ENCODE results near the gene ACBD6.

Gene ACBD6

DNA sequence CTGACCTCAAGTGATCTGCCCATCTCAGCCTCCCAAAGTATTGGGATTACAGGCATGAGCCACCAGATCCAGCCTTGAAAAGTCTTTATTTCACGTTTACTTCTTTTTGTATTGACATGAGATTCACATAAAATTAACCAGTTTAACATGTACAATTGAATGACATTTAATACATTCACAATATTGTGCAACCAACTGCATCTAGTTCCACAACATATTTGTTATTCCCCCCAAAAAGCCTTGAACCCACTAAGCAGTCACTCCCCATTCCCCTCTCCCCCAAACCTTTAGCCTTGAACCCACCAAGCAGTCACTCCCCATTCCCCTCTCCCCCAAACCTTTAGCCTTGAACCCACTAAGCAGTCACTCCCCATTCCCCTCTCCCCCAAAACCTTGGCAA is 62.0 kb downstream of the ACBD6 start (continued):
- TF ChIP-seq, protein P1, sequence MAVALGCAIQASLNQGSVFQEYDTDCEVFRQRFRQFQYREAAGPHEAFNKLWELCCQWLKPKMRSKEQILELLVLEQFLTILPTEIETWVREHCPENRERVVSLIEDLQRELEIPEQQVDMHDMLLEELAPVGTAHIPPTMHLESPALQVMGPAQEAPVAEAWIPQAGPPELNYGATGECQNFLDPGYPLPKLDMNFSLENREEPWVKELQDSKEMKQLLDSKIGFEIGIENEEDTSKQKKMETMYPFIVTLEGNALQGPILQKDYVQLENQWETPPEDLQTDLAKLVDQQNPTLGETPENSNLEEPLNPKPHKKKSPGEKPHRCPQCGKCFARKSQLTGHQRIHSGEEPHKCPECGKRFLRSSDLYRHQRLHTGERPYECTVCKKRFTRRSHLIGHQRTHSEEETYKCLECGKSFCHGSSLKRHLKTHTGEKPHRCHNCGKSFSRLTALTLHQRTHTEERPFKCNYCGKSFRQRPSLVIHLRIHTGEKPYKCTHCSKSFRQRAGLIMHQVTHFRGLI (tag by site-specific recombination; IDR thresholded peaks at IDR 0.05): no peak
- TF ChIP-seq ZNF558 (tag by site-specific recombination; IDR thresholded peaks at IDR 0.05) (no peak), ZBTB21 (tag by site-specific recombination; IDR thresholded peaks at IDR 0.05) (no peak), ZNF707 (tag by site-specific recombination; IDR thresholded peaks at IDR 0.05) (no peak), ZNF747 (tag by site-specific recombination; IDR thresholded peaks at IDR 0.05) (no peak), ZNF792 (tag by site-specific recombination; IDR thresholded peaks at IDR 0.05) (no peak), ZNF473 (tag by site-specific recombination; IDR thresholded peaks at IDR 0.05) (no peak), ZNF37A (tag by site-specific recombination; IDR thresholded peaks at IDR 0.05) (no peak)
- TF ChIP-seq, protein P2, sequence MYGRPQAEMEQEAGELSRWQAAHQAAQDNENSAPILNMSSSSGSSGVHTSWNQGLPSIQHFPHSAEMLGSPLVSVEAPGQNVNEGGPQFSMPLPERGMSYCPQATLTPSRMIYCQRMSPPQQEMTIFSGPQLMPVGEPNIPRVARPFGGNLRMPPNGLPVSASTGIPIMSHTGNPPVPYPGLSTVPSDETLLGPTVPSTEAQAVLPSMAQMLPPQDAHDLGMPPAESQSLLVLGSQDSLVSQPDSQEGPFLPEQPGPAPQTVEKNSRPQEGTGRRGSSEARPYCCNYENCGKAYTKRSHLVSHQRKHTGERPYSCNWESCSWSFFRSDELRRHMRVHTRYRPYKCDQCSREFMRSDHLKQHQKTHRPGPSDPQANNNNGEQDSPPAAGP (tag by site-specific recombination; IDR thresholded peaks at IDR 0.05): no peak

DNA sequence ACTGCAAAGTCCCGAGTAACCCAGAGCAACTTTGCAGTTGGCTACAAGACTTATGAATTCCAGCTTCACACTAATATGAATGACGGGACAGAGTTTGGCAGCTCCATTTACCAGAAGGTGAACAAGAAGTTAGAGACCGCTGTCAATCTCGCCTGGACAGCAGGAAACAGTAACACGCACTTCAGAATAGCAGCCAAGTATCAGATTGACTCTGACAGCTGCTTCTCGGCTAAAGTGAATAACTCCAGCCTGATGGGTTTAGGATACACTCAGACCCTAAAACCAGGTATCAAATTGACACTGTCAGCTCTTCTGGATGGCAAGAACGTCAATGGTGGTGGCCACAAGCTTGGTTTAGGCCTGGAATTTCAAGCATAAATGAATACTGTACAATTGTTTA is 66.8 kb downstream of the ACBD6 start:
- Histone ChIP-seq H3K4me3 (ENCODE audit: low read depth, low read length) (no peak overlapping the region), H3K27ac (ENCODE audit: extremely low read depth, low read depth, low read length) (no peak overlapping the region), H3K4me1 (ENCODE audit: control insufficient read depth, insufficient read depth, low read length) (no peaks in the 10 kb centered on the region), H3K9me3 (ENCODE audit: control insufficient read depth, insufficient read depth, low read depth, low read length) (no peaks in the 10 kb centered on the region), H3K36me3 (ENCODE audit: control insufficient read depth in 2 of 2, insufficient read depth in 1 of 2, low read length in 2 of 2) (no peaks in the 10 kb centered on the region)
- POLR2A ChIA-PET: no interaction called here
- CTCF ChIA-PET: interaction anchor here (0.6 to 1.4 kb wide), 3 partner anchors 20 to 182 kb away, joined by 3 to 5 read pairs (median 3); no protein-coding TSS in a partner anchor
- TF ChIP-seq ZNF24 (tag by site-specific recombination; IDR thresholded peaks at IDR 0.05): no peak
- TF ChIP-seq ZNF140 (tag by site-specific recombination; IDR thresholded peaks at IDR 0.05): no peak
- TF ChIP-seq ZNF621 (tag by site-specific recombination; IDR thresholded peaks at IDR 0.05): no peak
- TF ChIP-seq, protein P3, sequence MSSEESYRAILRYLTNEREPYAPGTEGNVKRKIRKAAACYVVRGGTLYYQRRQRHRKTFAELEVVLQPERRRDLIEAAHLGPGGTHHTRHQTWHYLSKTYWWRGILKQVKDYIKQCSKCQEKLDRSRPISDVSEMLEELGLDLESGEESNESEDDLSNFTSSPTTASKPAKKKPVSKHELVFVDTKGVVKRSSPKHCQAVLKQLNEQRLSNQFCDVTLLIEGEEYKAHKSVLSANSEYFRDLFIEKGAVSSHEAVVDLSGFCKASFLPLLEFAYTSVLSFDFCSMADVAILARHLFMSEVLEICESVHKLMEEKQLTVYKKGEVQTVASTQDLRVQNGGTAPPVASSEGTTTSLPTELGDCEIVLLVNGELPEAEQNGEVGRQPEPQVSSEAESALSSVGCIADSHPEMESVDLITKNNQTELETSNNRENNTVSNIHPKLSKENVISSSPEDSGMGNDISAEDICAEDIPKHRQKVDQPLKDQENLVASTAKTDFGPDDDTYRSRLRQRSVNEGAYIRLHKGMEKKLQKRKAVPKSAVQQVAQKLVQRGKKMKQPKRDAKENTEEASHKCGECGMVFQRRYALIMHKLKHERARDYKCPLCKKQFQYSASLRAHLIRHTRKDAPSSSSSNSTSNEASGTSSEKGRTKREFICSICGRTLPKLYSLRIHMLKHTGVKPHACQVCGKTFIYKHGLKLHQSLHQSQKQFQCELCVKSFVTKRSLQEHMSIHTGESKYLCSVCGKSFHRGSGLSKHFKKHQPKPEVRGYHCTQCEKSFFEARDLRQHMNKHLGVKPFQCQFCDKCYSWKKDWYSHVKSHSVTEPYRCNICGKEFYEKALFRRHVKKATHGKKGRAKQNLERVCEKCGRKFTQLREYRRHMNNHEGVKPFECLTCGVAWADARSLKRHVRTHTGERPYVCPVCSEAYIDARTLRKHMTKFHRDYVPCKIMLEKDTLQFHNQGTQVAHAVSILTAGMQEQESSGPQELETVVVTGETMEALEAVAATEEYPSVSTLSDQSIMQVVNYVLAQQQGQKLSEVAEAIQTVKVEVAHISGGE (tag by site-specific recombination; conservative IDR thresholded peaks at IDR 0.05; ENCODE audit: low read depth): no peak
- TF ChIP-seq PRDM1 (tag by site-specific recombination; IDR thresholded peaks at IDR 0.05): no peak
- TF ChIP-seq SP3 (tag by site-specific recombination; IDR thresholded peaks at IDR 0.05): no peak
- TF ChIP-seq ZNF311 (tag by site-specific recombination; IDR thresholded peaks at IDR 0.05; ENCODE audit: borderline replicate concordance): no peak

DNA sequence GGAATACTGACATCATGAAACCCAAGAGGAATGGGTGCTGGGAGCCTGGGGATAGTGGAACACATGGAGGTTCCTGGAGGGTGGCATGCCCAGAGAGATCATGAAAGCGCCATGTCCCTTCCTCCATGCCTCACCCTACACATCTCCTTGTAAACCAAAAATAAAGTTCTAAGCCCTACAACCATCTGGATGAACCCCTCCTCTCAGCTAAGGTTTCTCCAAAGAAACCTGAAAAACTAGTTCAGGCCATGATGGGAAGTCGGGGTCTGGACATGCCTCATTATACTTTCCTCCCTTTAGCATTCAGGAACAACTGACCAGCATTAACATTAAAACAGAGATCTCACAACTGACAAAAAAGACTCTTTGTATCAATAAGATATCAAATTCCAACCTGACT is 68.5 kb downstream of the ACBD6 start:
- no peak overlapping the region for H3K4me3 ChIP-seq (ENCODE audit: low read depth, low read length)
- H3K27ac ChIP-seq (ENCODE audit: extremely low read depth, low read depth, low read length): no peak overlapping the region
- no peaks in the 10 kb centered on the region for H3K9me3 ChIP-seq (ENCODE audit: control insufficient read depth, insufficient read depth, low read depth, low read length)
- no peaks in the 10 kb centered on the region for H3K4me1 ChIP-seq (ENCODE audit: control insufficient read depth, insufficient read depth, low read length)
- H3K36me3 ChIP-seq (ENCODE audit: control insufficient read depth in 2 of 2, insufficient read depth in 1 of 2, low read length in 2 of 2): peaks cover 0 to 3% of the 10 kb centered on the region in 2 experiments; a peak in 1 of 3 replicates
- ChIA-PET CTCF (interaction anchor here (1.2 kb wide), 1 partner anchor 20 kb away, joined by 5 read pairs; no protein-coding TSS in a partner anchor), POLR2A (interaction anchor here (0.6 kb wide), 1 partner anchor 527 kb away, joined by 7 read pairs; no protein-coding TSS in a partner anchor)
- TF ChIP-seq ZNF596 (tag by site-specific recombination; IDR thresholded peaks at IDR 0.05) (no peak), ZNF10 (tag by site-specific recombination; IDR thresholded peaks at IDR 0.05) (no peak), YY1 (tag by site-specific recombination; IDR thresholded peaks at IDR 0.05) (no peak)
- TF ChIP-seq, protein P4, sequence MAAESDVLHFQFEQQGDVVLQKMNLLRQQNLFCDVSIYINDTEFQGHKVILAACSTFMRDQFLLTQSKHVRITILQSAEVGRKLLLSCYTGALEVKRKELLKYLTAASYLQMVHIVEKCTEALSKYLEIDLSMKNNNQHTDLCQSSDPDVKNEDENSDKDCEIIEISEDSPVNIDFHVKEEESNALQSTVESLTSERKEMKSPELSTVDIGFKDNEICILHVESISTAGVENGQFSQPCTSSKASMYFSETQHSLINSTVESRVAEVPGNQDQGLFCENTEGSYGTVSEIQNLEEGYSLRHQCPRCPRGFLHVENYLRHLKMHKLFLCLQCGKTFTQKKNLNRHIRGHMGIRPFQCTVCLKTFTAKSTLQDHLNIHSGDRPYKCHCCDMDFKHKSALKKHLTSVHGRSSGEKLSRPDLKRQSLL (tag by site-specific recombination; IDR thresholded peaks at IDR 0.05): no peak
- TF ChIP-seq, protein P5, sequence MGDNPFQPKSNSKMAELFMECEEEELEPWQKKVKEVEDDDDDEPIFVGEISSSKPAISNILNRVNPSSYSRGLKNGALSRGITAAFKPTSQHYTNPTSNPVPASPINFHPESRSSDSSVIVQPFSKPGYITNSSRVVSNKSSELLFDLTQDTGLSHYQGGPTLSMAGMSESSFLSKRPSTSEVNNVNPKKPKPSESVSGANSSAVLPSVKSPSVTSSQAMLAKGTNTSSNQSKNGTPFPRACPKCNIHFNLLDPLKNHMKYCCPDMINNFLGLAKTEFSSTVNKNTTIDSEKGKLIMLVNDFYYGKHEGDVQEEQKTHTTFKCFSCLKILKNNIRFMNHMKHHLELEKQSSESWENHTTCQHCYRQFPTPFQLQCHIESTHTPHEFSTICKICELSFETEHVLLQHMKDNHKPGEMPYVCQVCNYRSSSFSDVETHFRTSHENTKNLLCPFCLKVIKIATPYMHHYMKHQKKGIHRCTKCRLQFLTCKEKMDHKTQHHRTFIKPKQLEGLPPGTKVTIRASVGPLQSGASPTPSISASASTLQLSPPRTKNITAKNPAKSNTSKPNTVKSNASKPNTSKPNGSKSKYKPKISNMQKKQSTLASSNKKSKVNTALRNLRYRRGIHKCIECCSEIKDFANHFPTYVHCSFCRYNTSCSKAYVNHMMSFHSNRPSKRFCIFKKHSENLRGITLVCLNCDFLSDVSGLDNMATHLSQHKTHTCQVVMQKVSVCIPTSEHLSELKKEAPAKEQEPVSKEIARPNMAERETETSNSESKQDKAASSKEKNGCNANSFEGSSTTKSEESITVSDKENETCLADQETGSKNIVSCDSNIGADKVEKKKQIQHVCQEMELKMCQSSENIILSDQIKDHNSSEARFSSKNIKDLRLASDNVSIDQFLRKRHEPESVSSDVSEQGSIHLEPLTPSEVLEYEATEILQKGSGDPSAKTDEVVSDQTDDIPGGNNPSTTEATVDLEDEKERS (tag by site-specific recombination; IDR thresholded peaks at IDR 0.05): no peak
- TF ChIP-seq, protein P6, sequence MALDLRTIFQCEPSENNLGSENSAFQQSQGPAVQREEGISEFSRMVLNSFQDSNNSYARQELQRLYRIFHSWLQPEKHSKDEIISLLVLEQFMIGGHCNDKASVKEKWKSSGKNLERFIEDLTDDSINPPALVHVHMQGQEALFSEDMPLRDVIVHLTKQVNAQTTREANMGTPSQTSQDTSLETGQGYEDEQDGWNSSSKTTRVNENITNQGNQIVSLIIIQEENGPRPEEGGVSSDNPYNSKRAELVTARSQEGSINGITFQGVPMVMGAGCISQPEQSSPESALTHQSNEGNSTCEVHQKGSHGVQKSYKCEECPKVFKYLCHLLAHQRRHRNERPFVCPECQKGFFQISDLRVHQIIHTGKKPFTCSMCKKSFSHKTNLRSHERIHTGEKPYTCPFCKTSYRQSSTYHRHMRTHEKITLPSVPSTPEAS (tag by site-specific recombination; IDR thresholded peaks at IDR 0.05): no peak

Data from HEK293 (cell line).